GM19463 (cell line): Measurements from ENCODE around the gene SLC26A4.

Source experiments
- ATAC-seq: cut with Tn5 transposase; IDR thresholded peaks from one replicate; pipeline ENCODE4 v1.9.1; 2021; ENCODE audit warnings: mild to moderate bottlenecking, moderate library complexity; ENCODE audit not compliant: unreplicated experiment

Gene SLC26A4

GRCh38 chr7:107743567-107744344 is 83.1 kb downstream of the SLC26A4 start, which contains the start of gene CBLL1:
Gene CBLL1 (plus strand): TSS chr7:107744142. CDS start chr7:107744164, 22 bp downstream.
- ATAC-seq = peak; percentile 90

DNA sequence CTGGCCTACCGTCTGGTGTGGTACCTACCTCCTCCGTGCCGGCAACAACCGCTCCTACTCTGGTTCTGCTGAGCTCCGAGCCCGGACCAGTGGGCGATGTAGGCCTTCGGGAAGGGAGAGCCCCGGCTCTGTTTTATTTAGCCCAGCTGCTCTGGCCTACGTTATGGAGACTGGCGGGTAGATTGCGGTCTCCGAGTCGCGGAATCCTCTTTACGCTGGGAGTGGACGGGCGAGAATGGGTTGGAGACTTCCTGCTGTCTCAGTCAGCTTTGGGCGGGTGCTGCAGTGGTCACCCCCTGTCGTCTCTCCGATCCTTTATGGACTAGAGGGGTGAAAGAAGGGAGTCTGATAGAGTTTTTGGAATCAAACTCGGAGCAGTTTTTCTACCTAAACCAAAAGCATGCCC is 83.7 kb downstream of the SLC26A4 start:
- peak; percentile 34 for ATAC-seq

- no peak for ATAC-seq
These were observed 85.4 kb downstream of the SLC26A4 start for GRCh38 chr7:107746006-107746405.

- ATAC-seq = no peak
These were observed 90.5 kb downstream of the SLC26A4 start for GRCh38 chr7:107751113-107751512.

DNA sequence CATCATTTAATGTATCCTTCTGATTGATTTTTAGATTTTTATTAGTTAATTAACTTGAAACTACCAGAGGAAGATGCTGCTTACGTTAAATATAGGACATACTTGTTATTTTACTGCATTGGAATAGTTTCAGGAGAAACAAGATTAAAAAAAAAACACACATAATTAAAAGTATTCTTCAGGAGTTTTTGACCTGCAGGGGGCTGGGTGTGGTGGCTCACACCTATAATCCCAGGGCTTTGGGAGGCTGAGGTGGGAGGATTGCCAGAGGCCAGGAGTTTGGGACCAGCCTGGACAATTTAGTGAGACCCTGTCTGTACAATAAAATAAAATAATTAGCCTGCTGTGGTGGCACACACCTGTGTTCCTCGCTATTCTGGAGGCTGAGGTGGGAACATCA is 94.0 kb downstream of the SLC26A4 start:
- ATAC-seq = no peak

GRCh38 chr7:107758667-107759066 is 98.0 kb downstream of the SLC26A4 start:
- no peak for ATAC-seq

- no peak for ATAC-seq
These were observed 106.8 kb downstream of the SLC26A4 start for GRCh38 chr7:107767391-107767790.
